NCI-H128 (cell line): Measurements from ENCODE around the gene UNC13B.
"Not testable (repeated sequence)": the region's sequence is repeated elsewhere in the genome, so short reads cannot be mapped to it uniquely, and the experiment has no call there.

ENCODE experiments used
- DNase-seq: peaks from one replicate; lab custom pipeline; 2025; ENCODE audit not compliant: unreplicated experiment; lab: John Stamatoyannopoulos, UW

Gene UNC13B

DNA sequence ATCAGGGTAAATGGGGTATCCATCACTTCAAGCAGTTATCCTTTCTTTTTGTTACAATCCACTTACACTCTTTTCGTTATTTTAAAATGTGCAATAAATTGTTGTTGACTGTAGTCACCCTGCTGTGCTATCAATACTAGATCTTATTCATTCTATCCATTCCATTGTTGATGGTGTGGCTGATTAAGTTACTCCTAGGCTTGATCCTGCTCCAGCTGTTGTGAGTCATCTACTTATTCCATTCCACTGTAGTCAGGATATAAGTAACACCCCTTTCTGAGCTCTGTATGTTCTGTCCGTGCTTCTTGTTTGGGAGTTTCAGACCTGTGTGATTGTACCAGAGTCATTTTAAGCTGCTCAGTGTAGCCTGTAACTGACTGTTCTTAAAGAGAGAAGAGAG, 205.6 kb downstream of the UNC13B start:
- DNase-seq, result no peak

DNA sequence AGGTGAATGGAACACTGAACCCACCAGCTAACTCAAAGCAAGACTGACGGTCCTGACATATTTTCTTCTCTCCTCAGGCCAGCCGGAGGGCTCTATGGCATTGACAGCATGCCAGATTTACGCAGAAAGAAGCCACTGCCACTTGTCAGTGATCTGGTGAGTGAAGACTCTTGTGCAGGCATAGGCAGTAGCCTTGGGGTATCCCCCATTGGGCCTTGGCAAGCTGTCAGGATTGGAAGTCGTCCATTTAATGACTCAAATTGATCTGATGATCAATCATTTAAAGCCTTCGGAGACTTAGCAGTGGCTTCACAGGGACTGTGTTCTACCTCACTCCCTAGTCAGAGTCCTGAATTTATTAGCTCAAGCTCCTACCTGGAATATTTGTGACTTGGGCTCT, 208.4 kb downstream of the UNC13B start:
- no peak for DNase-seq

DNA sequence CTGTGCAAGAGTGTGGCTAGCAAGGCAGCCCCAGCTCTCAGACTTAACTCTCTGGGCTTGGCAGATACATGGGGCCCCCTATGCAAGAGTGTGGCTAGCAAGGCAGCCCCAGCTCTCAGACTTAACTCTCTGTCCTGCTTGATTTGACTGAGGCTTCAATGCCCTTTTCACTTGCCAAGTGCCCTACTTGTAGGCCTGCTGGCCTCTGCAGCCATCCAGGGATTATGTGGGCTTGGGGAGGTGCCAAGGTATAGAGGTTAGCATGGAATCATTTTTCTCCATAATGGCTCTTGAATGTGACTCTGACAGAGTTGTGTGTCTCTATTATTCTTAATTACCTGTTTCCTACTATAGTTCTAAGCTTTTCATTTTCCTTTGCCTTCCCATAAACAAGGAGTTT, 212.6 kb downstream of the UNC13B start:
- no peak for DNase-seq

- DNase-seq, result no peak
Observed at GRCh38 chr9:35374910-35375309, 213.1 kb downstream of the UNC13B start.

GRCh38 chr9:35380039-35380438, 218.2 kb downstream of the UNC13B start:
- no peak for DNase-seq

GRCh38 chr9:35380619-35381018, 218.8 kb downstream of the UNC13B start:
- no peak for DNase-seq

GRCh38 chr9:35385042-35385441, 223.2 kb downstream of the UNC13B start:
- DNase-seq, result no peak

GRCh38 chr9:35395076-35395705, 233.4 kb downstream of the UNC13B start:
- DNase-seq, result no peak

DNA sequence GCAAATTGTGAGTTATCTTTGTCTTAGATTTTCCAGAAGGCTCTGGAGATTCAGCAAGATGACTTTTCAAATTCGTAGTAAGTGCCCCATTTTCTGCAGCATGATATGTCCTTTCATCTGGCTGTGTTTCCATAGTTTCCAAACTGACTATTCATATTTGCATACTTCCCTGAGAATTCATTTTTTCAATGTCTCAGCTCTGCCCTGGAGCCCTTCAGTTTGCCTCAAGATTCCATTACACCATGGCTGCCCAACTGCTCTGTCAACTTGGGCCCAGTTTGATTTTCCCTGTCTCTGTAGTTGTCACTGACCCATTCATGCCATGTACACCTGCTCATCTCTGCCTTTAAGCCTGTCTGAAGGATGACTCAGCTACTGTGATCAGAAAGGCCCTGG, 233.9 kb downstream of the UNC13B start:
- no peak for DNase-seq

DNA sequence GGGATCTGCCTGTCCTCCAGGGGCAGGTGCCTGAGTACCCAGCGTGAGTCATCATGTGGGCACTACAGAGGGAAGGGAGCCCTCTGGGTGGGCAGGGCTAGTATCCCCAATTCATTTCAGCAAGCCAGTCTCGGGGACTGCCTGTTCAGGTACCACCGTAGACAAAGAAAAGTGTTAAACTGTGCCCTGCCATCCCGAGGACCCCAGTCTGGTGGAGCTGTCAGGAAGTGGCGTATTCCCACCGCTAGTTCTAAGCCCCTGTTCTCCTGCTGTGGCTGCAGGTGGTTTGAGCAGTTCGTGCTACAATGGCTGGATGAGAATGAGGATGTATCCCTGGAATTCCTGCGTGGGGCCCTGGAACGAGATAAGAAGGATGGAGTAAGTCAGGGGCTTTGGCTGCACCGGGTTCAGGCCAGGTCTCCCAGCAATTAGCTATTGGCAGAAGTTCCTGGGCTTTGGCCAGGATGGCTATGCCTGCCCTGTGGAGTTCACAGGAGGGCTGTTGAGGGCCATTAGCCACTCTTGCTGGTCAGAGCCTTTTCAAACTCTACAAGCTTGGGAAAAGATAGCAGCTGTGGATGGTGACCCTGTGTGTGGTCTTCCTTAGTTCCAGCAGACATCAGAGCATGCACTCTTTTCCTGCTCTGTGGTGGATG, 234.9 kb downstream of the UNC13B start:
- no peak for DNase-seq

DNA sequence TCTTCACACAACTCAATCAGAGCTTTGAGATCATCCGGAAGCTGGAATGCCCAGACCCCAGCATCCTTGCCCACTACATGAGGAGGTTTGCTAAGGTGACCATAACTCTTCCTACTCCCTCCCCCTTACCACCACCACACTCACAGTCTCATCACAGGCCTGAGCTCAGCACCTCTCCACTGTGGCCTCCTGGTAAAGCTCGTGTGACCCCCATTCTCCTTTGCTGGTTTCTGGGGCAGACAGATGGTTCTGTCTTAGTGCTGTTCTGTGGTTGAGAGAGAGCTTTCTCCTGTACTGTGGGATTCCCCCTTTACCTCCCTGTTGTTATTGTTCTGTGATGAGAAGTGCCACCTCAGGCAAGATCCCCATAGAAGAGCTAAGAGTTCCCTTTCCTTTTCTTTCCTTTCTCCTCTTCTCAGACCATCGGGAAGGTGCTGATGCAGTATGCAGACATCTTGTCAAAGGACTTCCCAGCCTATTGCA, 235.4 kb downstream of the UNC13B start:
- no peak for DNase-seq

- DNase-seq, result no peak
Observed at GRCh38 chr9:35397923-35398322, 236.1 kb downstream of the UNC13B start.

GRCh38 chr9:35398651-35399335, 237.0 kb downstream of the UNC13B start:
- no peak for DNase-seq

- DNase-seq, result no peak
Observed at GRCh38 chr9:35404865-35405264, 243.1 kb downstream of the UNC13B start.

GRCh38 chr9:35406183-35406959, 244.6 kb downstream of the UNC13B start:
- no peak for DNase-seq

DNA sequence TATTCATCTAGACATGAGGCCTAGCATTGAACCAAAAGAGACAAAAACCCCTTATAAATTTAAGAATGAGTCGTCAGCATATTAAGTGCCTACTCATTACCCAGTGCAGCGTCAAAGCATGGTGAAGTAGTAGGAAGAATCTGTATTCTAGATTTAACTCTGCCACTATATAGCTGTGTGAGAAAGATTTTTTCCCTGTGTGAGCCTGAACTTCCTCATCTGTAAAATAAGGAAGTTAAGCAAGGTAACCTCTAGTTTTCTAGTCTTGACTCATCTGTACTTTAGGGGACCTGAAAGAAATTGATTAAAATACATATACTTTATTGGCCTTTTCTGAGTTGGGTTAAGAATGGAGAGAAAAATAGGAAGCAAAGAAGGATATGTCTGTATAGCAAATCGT, 246.0 kb downstream of the UNC13B start:
- no peak for DNase-seq

- not testable (repeated sequence) for DNase-seq
Observed at GRCh38 chr9:35409434-35409833, 247.6 kb downstream of the UNC13B start.

DNA sequence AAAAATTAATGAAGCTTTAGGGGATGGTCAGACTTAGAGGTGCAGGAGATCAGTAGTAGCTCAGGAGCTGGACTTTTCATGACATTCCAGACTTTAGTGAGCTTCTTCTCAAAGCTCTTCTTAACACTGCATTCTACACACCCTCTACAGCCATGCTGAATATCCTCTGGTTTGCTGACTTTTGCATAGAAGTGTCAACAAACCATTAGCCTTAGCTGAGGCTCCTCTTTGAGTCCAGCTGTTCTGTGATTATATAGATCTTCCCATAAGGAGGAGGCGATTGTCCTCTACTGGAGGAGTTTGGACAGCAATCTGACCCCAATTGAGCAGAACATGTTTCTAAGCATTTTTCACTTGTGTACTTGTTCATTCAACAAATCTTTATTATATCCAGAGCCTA, 253.1 kb downstream of the UNC13B start:
- DNase-seq, result no peak

- no peak for DNase-seq
Observed at GRCh38 chr9:35415402-35416097, 253.7 kb downstream of the UNC13B start.

GRCh38 chr9:35416098-35416427, 254.3 kb downstream of the UNC13B start:
- DNase-seq, result no peak

GRCh38 chr9:35422346-35422745, 260.5 kb downstream of the UNC13B start:
- DNase-seq, result no peak
